CD4-positive, CD25-positive, alpha-beta regulatory T cell (primary cell): Measurements from ENCODE around the gene STIM1. TPM values are rescaled to one million over a fixed set of nuclear protein-coding genes. Genes with fewer than 3 reads are reported as not detected.

Experiments used
- ATAC-seq, 2 donors: fragments of 150-1000 bp; cut with Tn5 transposase; one replicate each; pipeline ENCODE4 v1.10.0; 2021; ENCODE audit warnings: low read depth in 2 of 2, moderate number of reproducible peaks in 2 of 2, moderate library complexity in 1 of 2
- DNase-seq, 3 donors: peaks; one replicate each; pipeline versions ENCODE4 v3.0.0 to v3.0.0-alpha.2; 2012 to 2022; ENCODE audit warnings: mixed read lengths in 1 of 3
- H3K27ac ChIP-seq: one replicate; pipeline ENCODE4 v1.7.0; 2013; ENCODE audit warnings: mild to moderate bottlenecking, low read length; ENCODE audit not compliant: insufficient read depth, poor library complexity, severe bottlenecking
- H3K27me3 ChIP-seq: one replicate; pipeline ENCODE4 v1.7.0; 2013; ENCODE audit warnings: low read length; ENCODE audit not compliant: control insufficient read depth, insufficient read depth
- H3K36me3 ChIP-seq: one replicate; pipeline ENCODE4 v1.7.0; 2013; ENCODE audit warnings: mild to moderate bottlenecking, low read length, moderate library complexity; ENCODE audit not compliant: control insufficient read depth, insufficient read depth
- H3K4me1 ChIP-seq: 2 replicates; pipeline ENCODE4 v1.7.0; 2013; ENCODE audit warnings: mild to moderate bottlenecking, low read length; ENCODE audit not compliant: insufficient read depth, control insufficient read depth, poor library complexity, severe bottlenecking
- H3K4me3 ChIP-seq: one replicate; pipeline ENCODE4 v1.7.0; 2013; ENCODE audit warnings: low read depth, mild to moderate bottlenecking, low read length, moderate library complexity
- H3K9me3 ChIP-seq, 2 experiments: 1 replicate in 1 of 2; 2 replicates in 1 of 2; pipeline ENCODE4 v1.7.0; 2013; ENCODE audit warnings: low read length in 2 of 2, mild to moderate bottlenecking in 1 of 2, moderate library complexity in 1 of 2; ENCODE audit not compliant: control insufficient read depth in 2 of 2
- H3K27ac Mint-ChIP-seq, 3 donors: one replicate each; pipeline ENCODE4 v1.8.0; 2020 to 2022; ENCODE audit warnings: mild to moderate bottlenecking in 3 of 3, mixed read lengths in 3 of 3, moderate library complexity in 2 of 3
- H3K27me3 Mint-ChIP-seq: one replicate; pipeline ENCODE4 v1.8.0; 2022; ENCODE audit warnings: mild to moderate bottlenecking, mixed read lengths
- H3K36me3 Mint-ChIP-seq: one replicate; pipeline ENCODE4 v1.8.0; 2020; ENCODE audit warnings: mixed read lengths
- H3K4me1 Mint-ChIP-seq, 4 donors: one replicate each; pipeline ENCODE4 v1.8.0; 2020 to 2022; ENCODE audit warnings: mixed read lengths in 4 of 4, mild to moderate bottlenecking in 1 of 4
- H3K4me3 Mint-ChIP-seq, 4 donors: one replicate each; pipeline ENCODE4 v1.8.0; 2020 to 2022; ENCODE audit warnings: mild to moderate bottlenecking in 4 of 4, mixed read lengths in 4 of 4, moderate library complexity in 3 of 4
- H3K9me3 Mint-ChIP-seq, 7 donors: one replicate each; pipeline ENCODE4 v1.8.0; 2020 to 2022; ENCODE audit warnings: mixed read lengths in 7 of 7, mild to moderate bottlenecking in 3 of 7, moderate library complexity in 2 of 7
- polyA plus RNA-seq, 4 donors: library from polyadenylated mRNA; unstranded; fragments of 300-500 nt; fragmentation: Illumina TruSeq; gene quantifications; one replicate each; pipeline ENCODE4 v1.2.3, GENCODE V29; 2021
- total RNA-seq: library from RNA; stranded (reverse); gene quantifications from one replicate; pipeline ENCODE4 v1.2.3, GENCODE V29; 2022

The STIM1 gene
- total and polyA plus RNA-seq, 5 donors from 2014 or later: 25.7 to 134 (median 29.8) TPM

DNA sequence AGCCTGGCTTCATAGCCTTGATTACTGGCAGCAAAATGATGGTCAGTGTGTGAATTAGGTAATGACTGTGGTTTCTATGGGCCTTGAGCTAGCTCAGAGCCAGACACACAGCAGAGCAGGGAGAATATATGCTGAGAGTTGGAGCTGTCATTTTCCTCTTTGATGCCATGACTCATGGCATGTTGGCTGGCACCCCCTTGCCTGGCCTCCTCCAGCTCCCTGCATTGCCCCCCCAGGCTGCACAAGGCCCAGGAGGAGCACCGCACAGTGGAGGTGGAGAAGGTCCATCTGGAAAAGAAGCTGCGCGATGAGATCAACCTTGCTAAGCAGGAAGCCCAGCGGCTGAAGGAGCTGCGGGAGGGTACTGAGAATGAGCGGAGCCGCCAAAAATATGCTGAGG lies 218.8 kb downstream of the STIM1 start:
- H3K36me3 Mint-ChIP-seq: peaks cover 24% of the 10 kb centered on the region
- H3K27me3 Mint-ChIP-seq: no peaks in the 10 kb centered on the region
- H3K27me3 ChIP-seq: no peaks in the 10 kb centered on the region
- H3K36me3 ChIP-seq: peaks cover 26% of the 10 kb centered on the region
- peaks cover 7% of the 10 kb centered on the region for H3K4me1 ChIP-seq
- H3K27ac ChIP-seq: no peak overlapping the region
- no peaks in the 10 kb centered on the region for H3K9me3 ChIP-seq
- peaks cover 16 to 45% (median 35%) of the 10 kb centered on the region in 4 donors for H3K4me1 Mint-ChIP-seq
- no peak overlapping the region for H3K4me3 ChIP-seq
- no peaks in the 10 kb centered on the region for H3K9me3 Mint-ChIP-seq
- no peak overlapping the region for H3K4me3 Mint-ChIP-seq
- DNase-seq (no peak), ATAC-seq (no peak)
- peak overlapping the region in 1 of 3 donors; percentile 36 for H3K27ac Mint-ChIP-seq

DNA sequence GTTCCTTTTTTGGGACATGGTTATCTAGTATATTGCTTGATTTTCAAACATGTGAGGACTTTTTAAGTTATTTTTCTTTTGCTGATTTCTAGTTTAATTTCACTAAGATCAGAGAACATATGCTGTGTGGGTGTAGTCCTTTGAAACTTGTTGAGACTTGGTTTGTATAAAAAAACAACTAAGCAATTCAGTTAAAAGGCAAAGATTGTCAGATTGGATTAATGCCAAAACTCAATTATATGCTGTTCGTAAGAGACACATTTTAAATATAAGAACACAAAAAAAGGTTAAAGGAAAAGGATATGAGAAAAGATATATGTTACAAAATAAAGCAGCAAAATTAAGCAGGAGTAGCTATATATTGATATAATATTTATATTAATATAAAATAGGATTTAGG lies 221.3 kb downstream of the STIM1 start:
- no peak overlapping the region for H3K4me3 Mint-ChIP-seq
- H3K36me3 Mint-ChIP-seq: peaks cover 29% of the 10 kb centered on the region
- no peaks in the 10 kb centered on the region for H3K9me3 ChIP-seq
- ATAC-seq (no peak), DNase-seq (no peak)
- H3K4me1 Mint-ChIP-seq: peaks cover 12 to 37% (median 23%) of the 10 kb centered on the region in 4 donors
- H3K9me3 Mint-ChIP-seq: no peaks in the 10 kb centered on the region
- peaks cover 7% of the 10 kb centered on the region for H3K4me1 ChIP-seq
- no peaks in the 10 kb centered on the region for H3K27me3 Mint-ChIP-seq
- H3K36me3 ChIP-seq: peaks cover 31% of the 10 kb centered on the region
- H3K4me3 ChIP-seq: no peak overlapping the region
- H3K27ac Mint-ChIP-seq: no peak overlapping the region
- no peak overlapping the region for H3K27ac ChIP-seq
- H3K27me3 ChIP-seq: no peaks in the 10 kb centered on the region

DNA sequence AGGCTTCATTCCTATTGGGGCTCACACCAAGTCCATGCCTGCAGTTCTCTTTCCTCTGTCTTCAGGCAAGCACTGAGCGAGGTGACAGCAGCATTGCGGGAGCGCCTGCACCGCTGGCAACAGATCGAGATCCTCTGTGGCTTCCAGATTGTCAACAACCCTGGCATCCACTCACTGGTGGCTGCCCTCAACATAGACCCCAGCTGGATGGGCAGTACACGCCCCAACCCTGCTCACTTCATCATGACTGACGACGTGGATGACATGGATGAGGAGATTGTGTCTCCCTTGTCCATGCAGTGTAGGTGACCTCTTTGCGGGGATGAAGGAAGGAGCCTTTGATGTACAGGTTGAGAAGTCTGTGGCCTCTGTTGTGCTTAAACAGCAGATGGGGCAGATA lies 227.7 kb downstream of the STIM1 start:
- no peak for ATAC-seq
- no peaks in the 10 kb centered on the region for H3K9me3 ChIP-seq
- H3K27ac Mint-ChIP-seq: peak overlapping the region in 1 of 3 donors; percentile 70
- H3K27ac ChIP-seq: no peak overlapping the region
- no peak overlapping the region for H3K4me3 Mint-ChIP-seq
- no peaks in the 10 kb centered on the region for H3K27me3 Mint-ChIP-seq
- H3K27me3 ChIP-seq: no peaks in the 10 kb centered on the region
- peaks cover 17 to 27% (median 17%) of the 10 kb centered on the region in 4 donors for H3K4me1 Mint-ChIP-seq
- H3K36me3 ChIP-seq: peaks cover 70% of the 10 kb centered on the region
- no peaks in the 10 kb centered on the region for H3K4me1 ChIP-seq
- H3K36me3 Mint-ChIP-seq: peaks cover 55% of the 10 kb centered on the region
- H3K9me3 Mint-ChIP-seq: no peaks in the 10 kb centered on the region
- no peak overlapping the region for H3K4me3 ChIP-seq
- DNase-seq: no peak

DNA sequence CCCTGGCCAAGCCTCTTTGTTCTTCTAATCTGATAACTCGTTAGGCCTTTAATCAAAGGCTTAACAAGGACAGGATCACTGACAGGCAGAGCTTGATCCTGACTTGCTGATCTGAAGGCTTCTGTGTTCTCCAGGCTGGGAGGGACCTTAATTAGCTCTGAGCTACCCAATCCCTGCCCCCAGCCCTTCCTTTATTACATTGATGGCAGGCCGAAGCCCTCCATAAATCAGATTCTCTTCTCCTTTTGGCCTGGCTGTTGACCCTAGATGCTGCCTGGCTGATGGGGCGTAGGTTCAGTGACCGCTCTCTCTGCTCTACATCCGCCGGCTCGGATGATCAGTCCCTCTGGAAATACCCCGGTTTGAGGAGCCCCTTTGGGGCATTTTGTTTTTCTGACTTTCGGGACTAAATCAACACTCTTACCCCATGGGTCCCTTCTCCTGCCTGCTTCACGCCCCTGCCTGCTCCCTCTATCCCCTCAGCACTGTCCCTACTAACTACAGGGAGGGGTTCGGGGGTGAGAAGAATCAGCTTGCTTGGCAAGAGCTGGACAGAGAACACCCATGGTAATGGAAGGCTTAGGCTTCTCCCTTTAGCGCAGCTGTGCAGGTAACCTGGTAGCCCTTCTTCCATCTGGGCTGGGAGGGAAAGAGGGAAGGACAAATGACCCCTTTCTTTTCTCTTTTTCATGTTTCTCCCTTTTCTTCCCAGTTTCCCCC lies 229.1 kb downstream of the STIM1 start:
- Mint-ChIP-seq H3K9me3 (no peaks in the 10 kb centered on the region), H3K27ac (peak overlapping the region; percentile 32 to 61 (median 42)), H3K36me3 (peaks cover 64% of the 10 kb centered on the region), H3K4me3 (no peak overlapping the region), H3K4me1 (peaks cover 21 to 40% (median 23%) of the 10 kb centered on the region in 4 donors), H3K27me3 (no peaks in the 10 kb centered on the region)
- DNase-seq: no peak
- Histone ChIP-seq H3K4me1 (peaks cover 6% of the 10 kb centered on the region), H3K27me3 (no peaks in the 10 kb centered on the region), H3K9me3 (no peaks in the 10 kb centered on the region), H3K27ac (no peak overlapping the region), H3K36me3 (peaks cover 70% of the 10 kb centered on the region), H3K4me3 (no peak overlapping the region)
- ATAC-seq: no peak

DNA sequence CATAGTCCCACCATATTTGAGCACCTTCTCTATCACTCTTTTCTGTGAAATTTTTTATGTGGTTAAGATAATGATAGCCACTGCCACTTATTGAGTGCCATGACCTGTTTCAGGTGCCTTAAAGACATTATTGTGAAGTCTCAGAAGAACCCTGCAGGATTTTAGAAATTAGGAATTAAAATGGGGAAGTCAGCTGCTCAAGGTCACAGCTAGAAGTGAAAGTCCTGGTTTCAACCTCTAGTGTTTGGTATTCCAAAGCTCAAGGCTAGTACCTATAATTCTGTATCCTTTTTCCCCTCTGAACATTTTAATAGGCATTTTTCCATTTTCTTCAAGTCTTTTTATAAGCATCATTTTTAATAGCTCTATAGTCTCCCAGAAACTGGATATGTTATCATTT lies 230.1 kb downstream of the STIM1 start:
- Histone ChIP-seq H3K36me3 (peaks cover 65% of the 10 kb centered on the region), H3K9me3 (no peaks in the 10 kb centered on the region), H3K4me1 (peaks cover 16% of the 10 kb centered on the region), H3K27me3 (no peaks in the 10 kb centered on the region), H3K27ac (no peak overlapping the region), H3K4me3 (no peak overlapping the region)
- no peak for DNase-seq
- H3K9me3 Mint-ChIP-seq: no peaks in the 10 kb centered on the region
- no peaks in the 10 kb centered on the region for H3K27me3 Mint-ChIP-seq
- no peak overlapping the region for H3K4me3 Mint-ChIP-seq
- peaks cover 62% of the 10 kb centered on the region for H3K36me3 Mint-ChIP-seq
- H3K4me1 Mint-ChIP-seq: peaks cover 28 to 50% (median 33%) of the 10 kb centered on the region in 4 donors
- no peak for ATAC-seq
- H3K27ac Mint-ChIP-seq: peak overlapping the region in 2 of 3 donors; percentile 71 to 89

DNA sequence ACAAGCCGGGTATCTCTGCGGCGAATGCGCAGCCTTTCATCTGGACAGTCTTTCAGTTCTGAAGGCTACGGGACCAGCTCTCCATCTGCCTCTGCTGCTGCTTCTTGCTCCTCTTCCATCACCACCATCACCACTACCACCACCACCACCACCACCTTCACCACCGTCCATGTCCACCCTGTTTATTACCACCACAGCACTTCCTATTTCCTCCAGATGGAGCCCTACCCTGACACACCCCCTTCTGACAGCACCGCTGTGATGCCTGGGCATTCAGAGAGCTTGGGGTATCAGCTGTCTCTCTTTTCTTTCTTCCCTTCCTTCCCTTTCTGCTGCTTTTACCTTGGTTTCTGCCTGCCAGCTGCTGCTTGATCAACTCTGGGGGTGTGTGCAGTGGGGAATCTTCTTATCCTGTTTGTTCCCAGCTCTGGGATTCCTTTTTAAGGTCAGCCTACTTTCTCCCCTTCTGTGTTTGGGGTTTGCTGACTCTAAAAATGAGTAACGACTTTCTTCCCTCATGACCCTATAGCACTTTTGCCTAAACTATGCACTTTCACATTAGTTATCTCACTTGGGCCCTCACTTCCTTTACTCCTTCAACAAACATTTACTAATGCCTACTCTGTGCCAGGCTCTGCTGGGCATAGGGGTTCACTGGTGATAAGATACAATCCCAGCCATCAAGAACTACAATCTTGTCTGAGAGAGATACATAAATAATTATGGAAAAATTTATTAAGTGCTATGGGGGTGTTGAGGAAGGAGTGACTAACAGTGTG lies 231.3 kb downstream of the STIM1 start:
- no peaks in the 10 kb centered on the region for H3K9me3 ChIP-seq
- peak overlapping the region in 2 of 4 donors; percentile 9 to 35 for H3K4me3 Mint-ChIP-seq
- no peak overlapping the region for H3K27ac ChIP-seq
- H3K27me3 Mint-ChIP-seq: no peaks in the 10 kb centered on the region
- H3K9me3 Mint-ChIP-seq: no peaks in the 10 kb centered on the region
- peaks cover 56% of the 10 kb centered on the region for H3K36me3 Mint-ChIP-seq
- no peak overlapping the region for H3K4me3 ChIP-seq
- H3K27ac Mint-ChIP-seq: peak overlapping the region; percentile 78 to 99 (median 98)
- H3K36me3 ChIP-seq: peaks cover 53% of the 10 kb centered on the region
- H3K4me1 ChIP-seq: peaks cover 28% of the 10 kb centered on the region
- no peaks in the 10 kb centered on the region for H3K27me3 ChIP-seq
- peaks cover 23 to 62% (median 36%) of the 10 kb centered on the region in 4 donors for H3K4me1 Mint-ChIP-seq
- ATAC-seq: no peak
- DNase-seq: no peak

DNA sequence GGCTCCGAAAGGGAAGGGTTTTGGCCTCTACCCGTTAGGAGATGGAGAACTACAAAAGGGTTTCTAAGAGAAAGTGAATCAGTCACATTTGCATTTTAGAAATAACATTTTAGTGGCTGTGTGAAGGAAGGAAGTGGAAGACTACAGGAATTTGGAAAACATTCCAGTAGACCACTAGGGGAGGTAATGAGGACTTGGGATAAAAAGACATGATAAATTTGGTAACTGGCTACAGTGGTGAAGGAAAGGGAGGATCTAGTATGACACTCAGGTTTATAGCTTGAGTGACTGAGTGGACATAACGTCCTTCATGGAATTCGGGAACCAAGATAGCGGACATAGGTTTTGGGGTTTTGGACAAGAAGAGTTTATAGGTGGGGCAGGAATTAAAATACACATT lies 232.1 kb downstream of the STIM1 start:
- H3K27me3 ChIP-seq: no peaks in the 10 kb centered on the region
- no peak overlapping the region for H3K27ac ChIP-seq

More for the DNA sequence above, 232.1 kb downstream of the STIM1 start:
- H3K9me3 Mint-ChIP-seq: peaks cover 0 to 1% (median 0%) of the 10 kb centered on the region in 7 donors
- peak overlapping the region; percentile 28 to 99 (median 98) for H3K27ac Mint-ChIP-seq
- peaks cover 36% of the 10 kb centered on the region for H3K4me1 ChIP-seq
- H3K4me1 Mint-ChIP-seq: peaks cover 21 to 68% (median 44%) of the 10 kb centered on the region in 4 donors
- H3K9me3 ChIP-seq: no peaks in the 10 kb centered on the region
- H3K27me3 Mint-ChIP-seq: no peaks in the 10 kb centered on the region
- H3K36me3 Mint-ChIP-seq: peaks cover 60% of the 10 kb centered on the region
- no peak overlapping the region for H3K4me3 ChIP-seq
- DNase-seq (no peak), ATAC-seq (no peak)
- H3K4me3 Mint-ChIP-seq: peak overlapping the region in 1 of 4 donors; percentile 9
- peaks cover 46% of the 10 kb centered on the region for H3K36me3 ChIP-seq
